Measurements from ENCODE around the gene PSMA8.
A peak's percentile ranks its signal among the peaks of the same experiment; 100 is the strongest.
"Not testable (repeated sequence)": the region's sequence is repeated elsewhere in the genome, so short reads cannot be mapped to it uniquely, and the experiment has no call there.

PSMA8 gene

DNA sequence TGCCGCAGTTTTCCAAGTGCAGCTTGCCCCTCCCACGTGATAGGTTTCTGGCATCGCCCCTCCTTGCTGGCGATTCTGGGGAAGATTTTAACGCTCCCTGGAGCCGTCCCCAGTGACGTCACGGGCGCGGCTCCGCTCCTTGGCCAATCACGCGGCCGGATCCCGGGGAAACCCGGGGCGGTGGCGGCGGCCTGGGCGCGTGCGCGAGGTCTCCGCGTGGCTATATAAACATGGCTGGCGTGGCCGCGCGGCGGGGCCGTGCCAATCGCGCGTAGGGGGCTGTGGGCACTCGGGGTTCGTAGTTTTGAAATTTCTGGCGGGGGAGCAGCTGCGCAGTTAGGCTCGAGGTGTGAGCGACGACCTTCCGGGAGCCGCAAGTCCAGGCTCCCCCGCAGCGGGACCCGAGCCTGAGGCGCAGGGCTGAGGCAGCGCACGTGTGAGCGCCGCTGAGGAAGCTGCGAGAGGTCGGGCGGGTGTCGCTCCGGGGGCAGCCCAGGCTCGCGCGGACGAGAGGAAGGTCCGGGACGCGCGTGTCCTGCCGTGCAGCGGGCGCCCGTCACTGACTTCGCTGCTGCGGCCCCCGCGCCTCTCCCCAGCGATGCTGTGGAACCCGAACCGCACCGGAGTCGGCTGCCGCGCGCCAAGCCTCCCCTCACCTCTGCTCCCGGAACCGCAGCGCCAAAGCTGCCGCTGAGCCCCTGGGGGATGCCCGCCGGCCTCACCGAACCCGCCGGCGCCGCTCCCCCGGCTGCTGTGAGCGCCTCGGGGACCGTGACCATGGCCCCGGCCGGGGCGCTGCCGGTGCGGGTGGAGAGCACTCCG is 92.8 kb downstream of the PSMA8 start, which contains the start of gene TAF4B:
TAF4B (plus strand) TSS at position 217 of the 822 bp plus-strand sequence; CDS start at position 706, 489 bp downstream.
- H3K27ac ChIP-seq: peak within 1 kb of the TSS; percentile 82
- TF ChIP-seq, protein P1, sequence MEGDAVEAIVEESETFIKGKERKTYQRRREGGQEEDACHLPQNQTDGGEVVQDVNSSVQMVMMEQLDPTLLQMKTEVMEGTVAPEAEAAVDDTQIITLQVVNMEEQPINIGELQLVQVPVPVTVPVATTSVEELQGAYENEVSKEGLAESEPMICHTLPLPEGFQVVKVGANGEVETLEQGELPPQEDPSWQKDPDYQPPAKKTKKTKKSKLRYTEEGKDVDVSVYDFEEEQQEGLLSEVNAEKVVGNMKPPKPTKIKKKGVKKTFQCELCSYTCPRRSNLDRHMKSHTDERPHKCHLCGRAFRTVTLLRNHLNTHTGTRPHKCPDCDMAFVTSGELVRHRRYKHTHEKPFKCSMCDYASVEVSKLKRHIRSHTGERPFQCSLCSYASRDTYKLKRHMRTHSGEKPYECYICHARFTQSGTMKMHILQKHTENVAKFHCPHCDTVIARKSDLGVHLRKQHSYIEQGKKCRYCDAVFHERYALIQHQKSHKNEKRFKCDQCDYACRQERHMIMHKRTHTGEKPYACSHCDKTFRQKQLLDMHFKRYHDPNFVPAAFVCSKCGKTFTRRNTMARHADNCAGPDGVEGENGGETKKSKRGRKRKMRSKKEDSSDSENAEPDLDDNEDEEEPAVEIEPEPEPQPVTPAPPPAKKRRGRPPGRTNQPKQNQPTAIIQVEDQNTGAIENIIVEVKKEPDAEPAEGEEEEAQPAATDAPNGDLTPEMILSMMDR (conservative IDR thresholded peaks at IDR 0.05): no peak

DNA sequence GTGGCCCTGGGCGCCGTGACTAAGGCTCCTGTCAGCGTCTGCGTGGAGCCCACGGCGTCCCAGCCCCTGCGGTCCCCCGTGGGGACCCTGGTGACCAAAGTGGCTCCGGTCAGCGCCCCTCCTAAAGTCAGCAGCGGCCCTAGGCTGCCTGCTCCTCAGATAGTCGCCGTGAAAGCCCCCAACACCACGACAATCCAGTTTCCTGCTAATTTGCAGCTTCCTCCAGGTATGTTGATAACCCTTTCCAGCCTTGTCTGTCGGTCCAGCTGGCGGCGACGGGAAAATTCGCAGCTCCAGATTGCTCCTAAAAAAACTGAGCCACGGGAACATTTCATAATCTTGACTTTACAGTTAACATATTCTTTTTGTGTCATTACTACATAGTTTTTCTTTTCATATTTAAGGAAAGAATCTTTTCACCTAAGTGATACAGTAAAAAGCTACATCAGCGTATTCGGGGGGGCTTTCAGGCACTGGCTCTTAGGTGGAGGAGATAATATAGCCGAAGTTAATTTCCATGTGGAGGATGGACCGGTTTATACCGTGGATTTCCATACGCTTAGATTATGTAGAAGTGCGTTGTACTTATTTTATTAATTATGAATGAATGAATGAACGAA is 93.5 kb downstream of the PSMA8 start:
- TF ChIP-seq, protein P1 (conservative IDR thresholded peaks at IDR 0.05): no peak
- H3K27ac ChIP-seq: peak overlapping the region; percentile 82

DNA sequence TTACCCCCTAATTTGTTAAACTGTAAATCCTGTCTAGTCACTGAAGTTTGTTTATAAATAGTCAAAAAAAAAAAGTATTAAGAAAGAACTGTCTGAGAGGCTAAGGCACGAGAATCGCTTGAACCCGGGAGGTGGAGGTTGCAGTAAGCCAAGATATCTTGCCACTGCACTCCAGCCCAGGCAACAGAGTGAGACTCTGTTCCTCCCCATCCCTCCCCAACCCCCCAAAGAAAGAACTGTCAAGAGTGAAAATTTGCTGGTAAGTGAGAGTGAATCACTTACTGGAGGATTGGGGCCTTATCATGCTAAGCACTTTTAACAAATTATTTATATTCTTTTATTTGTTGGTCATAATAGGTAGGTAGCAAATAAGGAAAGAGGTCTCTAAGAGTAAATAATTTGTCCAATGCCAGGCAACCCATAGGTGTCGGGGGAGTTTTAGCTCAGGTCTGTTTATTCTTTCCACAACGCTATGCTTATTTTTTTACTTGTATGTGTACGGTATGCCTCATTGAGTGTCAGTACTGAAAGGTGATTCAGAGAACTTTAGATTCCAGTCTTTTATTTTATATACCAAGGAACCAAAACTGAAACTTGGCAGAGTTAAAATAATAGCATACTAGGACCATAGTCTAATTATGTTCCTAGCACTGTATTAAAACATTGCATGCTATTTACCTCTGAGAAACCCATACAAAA is 95.0 kb downstream of the PSMA8 start:
- no peak overlapping the region for H3K27ac ChIP-seq
- TF ChIP-seq, protein P1 (conservative IDR thresholded peaks at IDR 0.05): no peak

DNA sequence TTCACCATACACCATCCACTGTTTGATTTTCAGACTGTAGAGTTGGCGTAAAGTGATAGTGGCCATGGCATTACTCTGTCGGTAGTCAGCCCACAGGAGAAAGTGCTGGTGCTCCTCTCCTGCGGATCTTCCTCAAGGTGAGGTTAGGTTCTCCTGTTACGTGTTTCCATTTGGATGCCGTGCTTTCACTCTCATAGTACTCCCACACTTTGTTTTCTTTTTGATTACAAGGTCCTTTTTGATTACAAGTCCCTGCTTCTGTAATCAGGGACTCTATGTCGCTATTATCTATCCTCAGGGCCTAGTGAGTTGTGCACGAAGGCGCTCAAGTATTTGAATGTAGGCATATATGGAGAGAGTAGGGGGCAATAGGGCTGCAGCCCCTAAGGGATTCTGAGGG is 96.8 kb downstream of the PSMA8 start:
- no peak overlapping the region for H3K27ac ChIP-seq
- TF ChIP-seq, protein P1 (conservative IDR thresholded peaks at IDR 0.05): no peak

DNA sequence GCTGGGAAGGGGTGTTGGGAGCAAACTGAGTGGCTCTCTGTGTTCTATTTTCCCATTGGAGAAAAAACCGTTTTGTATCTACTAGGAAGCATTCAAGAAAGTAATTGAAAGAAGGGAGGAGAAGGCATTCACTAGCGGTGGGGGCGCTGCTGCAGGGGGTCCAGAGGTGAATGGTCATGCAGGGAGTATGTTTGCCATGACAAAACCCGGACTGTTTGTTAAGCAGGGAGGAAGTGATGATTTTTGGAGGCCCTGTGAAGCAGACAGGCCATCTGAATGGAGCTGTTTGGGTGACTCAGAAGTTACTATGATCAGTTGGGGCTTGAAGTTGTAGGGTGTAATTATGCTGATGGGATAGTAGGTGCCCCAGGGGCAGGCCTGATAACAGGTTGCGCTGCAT is 99.5 kb downstream of the PSMA8 start:
- TF ChIP-seq, protein P1 (conservative IDR thresholded peaks at IDR 0.05): no peak
- no peak overlapping the region for H3K27ac ChIP-seq

DNA sequence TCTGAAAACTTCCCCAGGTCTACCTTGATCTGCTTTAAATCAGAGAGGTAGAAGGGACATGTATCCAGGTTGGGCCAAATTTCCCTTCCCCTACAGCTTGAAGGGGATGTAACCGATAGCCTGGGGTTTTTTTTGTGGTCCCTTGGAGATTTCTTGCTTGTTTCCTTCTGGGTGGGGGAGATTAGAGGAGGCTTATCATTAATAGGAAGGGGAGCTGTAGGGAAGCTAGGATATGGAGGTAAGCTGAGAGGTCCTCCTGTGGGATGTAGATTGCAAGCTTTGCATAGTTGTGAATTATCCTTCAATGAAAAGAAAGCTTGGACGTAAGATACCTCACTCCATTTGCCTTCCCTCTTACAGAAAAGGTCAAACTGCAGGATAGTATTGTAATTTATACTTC is 103.7 kb downstream of the PSMA8 start:
- not testable (repeated sequence) for H3K27ac ChIP-seq

DNA sequence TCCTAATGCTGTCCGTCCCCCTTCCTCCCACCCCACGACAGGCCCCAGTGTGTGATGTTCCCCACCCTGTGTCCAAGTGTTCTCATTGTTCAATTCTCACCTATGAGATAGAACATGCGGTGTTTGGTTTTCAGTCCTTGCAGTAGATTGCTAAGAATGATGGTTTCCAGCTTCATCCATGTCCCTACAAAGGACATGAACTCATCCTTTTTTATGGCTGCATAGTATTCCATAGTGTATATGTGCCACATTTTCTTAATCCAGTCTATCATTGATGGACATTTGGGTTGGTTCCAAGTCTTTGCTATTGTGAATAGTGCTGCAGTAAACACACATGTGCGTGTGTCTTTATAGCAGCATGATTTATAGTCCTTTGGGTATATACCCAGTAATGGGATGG is 105.0 kb downstream of the PSMA8 start:
- H3K27ac ChIP-seq: not testable (repeated sequence)

DNA sequence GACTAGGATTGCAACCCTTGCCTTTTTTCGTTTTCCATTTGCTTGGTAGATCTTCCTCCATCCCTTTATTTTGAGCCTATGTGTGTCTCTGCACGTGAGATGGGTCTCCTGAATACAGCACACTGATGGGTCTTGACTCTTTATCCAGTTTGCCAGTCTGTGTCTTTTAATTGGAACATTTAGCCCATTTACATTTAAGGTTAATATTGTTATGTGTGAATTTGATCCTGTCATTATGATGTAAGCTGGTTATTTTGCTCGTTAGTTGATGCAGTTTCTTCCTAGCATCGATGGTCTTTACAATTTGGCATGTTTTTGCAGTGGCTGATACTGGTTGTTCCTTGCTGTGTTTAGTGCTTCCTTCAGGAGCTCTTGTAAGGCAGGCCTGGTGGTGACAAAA is 108.7 kb downstream of the PSMA8 start:
- not testable (repeated sequence) for H3K27ac ChIP-seq
